Measurements from ENCODE around the gene FBP1.

FBP1 gene

DNA sequence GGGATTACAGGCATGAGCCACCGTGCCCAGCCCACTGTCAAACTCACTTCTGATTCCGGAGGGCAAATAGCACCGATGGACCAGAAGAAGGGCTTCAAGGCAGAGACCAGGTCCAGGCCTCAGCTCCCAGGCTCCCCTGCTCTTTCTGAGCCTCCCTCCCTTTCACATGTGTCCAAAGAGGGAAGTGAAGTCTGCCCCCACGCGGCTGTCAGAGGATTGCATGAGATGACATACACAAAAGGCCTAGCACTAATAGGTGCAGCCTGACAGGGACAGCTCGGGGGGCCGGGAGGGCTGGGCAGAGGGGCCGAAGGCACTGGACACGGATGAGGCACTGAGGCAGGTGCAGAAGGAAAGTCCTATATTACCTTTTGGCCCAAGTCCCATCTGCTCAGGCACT lies 16.1 kb downstream of the FBP1 start:
- no peak overlapping the region for H3K27ac ChIP-seq (ENCODE audit: insufficient read depth, low read depth, low read length, poor library complexity, severe bottlenecking)
- no peak overlapping the region for H3K4me3 ChIP-seq (ENCODE audit: insufficient read depth, low read depth, low read length)
- no peaks in the 10 kb centered on the region for H3K36me3 ChIP-seq (ENCODE audit: control insufficient read depth, insufficient read depth, low read length)
- no peaks in the 10 kb centered on the region for H3K27me3 ChIP-seq (ENCODE audit: control insufficient read depth, insufficient read depth, low read length, poor library complexity, severe bottlenecking)
- H3K9me3 ChIP-seq (ENCODE audit: control insufficient read depth, low read length): no peaks in the 10 kb centered on the region
- 68 to 69% methylated on average over 9 of the region's 9 CpGs for WGBS, 2 experiments
- no peaks in the 10 kb centered on the region for H3K4me1 ChIP-seq (ENCODE audit: control insufficient read depth, insufficient read depth, low read length)

DNA sequence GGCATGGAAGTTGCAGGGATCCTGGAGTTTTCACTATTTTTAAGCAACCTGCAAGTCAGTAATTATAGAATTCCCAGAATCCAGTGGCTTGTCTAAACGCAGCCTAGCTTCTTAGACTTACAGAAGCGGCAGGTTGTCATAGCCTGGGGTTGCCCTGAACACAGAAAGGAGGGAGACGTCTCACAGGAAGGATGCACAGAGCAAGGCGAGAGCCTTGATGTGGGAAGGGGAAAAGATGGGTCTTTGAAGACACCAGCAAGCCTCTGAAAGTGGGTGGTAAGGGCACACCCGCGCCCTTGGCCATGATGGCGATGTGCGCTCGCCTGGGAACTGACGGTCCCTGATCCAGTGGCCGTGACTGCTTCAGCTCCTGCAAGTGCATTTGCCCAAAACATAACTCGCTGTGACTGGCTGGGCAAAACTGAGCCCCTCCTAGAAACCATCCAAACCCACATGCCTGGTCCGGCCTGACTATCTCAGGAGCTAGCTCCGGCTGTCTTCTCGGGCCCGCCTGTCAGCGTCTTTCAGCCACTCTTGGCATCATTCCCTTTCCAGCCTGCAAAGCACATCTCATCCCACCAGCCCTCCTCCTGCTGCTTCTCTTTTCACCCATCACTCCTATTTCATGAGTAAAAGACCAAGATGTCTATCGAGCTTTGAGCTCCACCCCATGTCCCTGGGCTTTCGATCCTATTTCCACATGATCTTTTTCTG lies 17.1 kb downstream of the FBP1 start:
- Histone ChIP-seq H3K4me3 (ENCODE audit: insufficient read depth, low read depth, low read length) (no peak overlapping the region), H3K27me3 (ENCODE audit: control insufficient read depth, insufficient read depth, low read length, poor library complexity, severe bottlenecking) (no peaks in the 10 kb centered on the region), H3K27ac (ENCODE audit: insufficient read depth, low read depth, low read length, poor library complexity, severe bottlenecking) (no peak overlapping the region), H3K9me3 (ENCODE audit: control insufficient read depth, low read length) (no peaks in the 10 kb centered on the region), H3K4me1 (ENCODE audit: control insufficient read depth, insufficient read depth, low read length) (no peaks in the 10 kb centered on the region), H3K36me3 (ENCODE audit: control insufficient read depth, insufficient read depth, low read length) (no peaks in the 10 kb centered on the region)
- 94% methylated on average over 19 of the region's 19 CpGs for WGBS, 2 experiments

DNA sequence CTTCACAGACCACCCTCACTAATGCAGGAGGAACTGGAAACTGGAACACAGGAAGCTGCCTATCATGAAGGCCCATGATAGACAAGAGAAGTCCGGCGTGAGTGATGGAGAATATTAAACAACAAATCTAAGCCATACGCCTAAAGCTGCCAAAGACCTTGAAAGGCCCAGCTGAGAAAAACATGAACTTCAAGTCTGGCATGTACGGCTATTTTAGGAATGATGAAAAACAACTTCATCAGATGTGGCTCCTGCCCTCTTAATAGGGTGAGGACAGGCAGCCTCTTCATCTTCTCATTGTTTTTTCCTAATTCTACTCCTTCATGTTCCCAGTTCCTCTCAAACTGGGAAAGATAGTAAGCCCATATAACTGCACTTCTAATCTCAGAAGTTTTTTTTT lies 20.3 kb downstream of the FBP1 start:
- Histone ChIP-seq H3K27ac (ENCODE audit: insufficient read depth, low read depth, low read length, poor library complexity, severe bottlenecking) (no peak overlapping the region), H3K36me3 (ENCODE audit: control insufficient read depth, insufficient read depth, low read length) (no peaks in the 10 kb centered on the region), H3K9me3 (ENCODE audit: control insufficient read depth, low read length) (no peaks in the 10 kb centered on the region), H3K4me1 (ENCODE audit: control insufficient read depth, insufficient read depth, low read length) (no peaks in the 10 kb centered on the region), H3K27me3 (ENCODE audit: control insufficient read depth, insufficient read depth, low read length, poor library complexity, severe bottlenecking) (no peaks in the 10 kb centered on the region), H3K4me3 (ENCODE audit: insufficient read depth, low read depth, low read length) (no peak overlapping the region)
- WGBS, 2 experiments: 91 to 99% methylated on average over 4 of the region's 4 CpGs

DNA sequence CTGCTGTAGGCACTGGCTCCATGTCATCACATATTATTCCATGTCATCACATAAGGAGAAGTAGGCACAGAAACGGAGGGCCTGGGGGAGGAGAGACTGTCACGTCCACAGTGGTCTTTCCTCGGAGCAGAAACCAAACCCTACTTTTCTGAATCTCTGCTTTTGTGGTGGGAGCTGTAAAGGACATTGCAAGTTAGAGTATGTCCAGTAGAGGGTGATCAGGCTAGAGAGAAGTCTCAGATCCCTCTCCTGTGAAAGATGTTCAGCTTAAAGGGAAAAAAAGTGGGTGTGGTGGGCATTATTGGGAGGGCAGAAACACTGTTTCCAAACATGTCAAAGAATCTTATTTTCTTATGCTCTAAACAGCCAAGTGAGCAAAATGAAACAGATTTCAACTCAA lies 26.3 kb downstream of the FBP1 start:
- Histone ChIP-seq H3K4me1 (ENCODE audit: control insufficient read depth, insufficient read depth, low read length) (peaks cover 7% of the 10 kb centered on the region), H3K9me3 (ENCODE audit: control insufficient read depth, low read length) (no peaks in the 10 kb centered on the region), H3K4me3 (ENCODE audit: insufficient read depth, low read depth, low read length) (no peak overlapping the region), H3K27ac (ENCODE audit: insufficient read depth, low read depth, low read length, poor library complexity, severe bottlenecking) (no peak overlapping the region), H3K27me3 (ENCODE audit: control insufficient read depth, insufficient read depth, low read length, poor library complexity, severe bottlenecking) (no peaks in the 10 kb centered on the region), H3K36me3 (ENCODE audit: control insufficient read depth, insufficient read depth, low read length) (no peaks in the 10 kb centered on the region)
- 95 to 100% methylated on average over 2 to 3 of the region's 3 CpGs for whole genome bisulfite sequencing, 2 experiments

DNA sequence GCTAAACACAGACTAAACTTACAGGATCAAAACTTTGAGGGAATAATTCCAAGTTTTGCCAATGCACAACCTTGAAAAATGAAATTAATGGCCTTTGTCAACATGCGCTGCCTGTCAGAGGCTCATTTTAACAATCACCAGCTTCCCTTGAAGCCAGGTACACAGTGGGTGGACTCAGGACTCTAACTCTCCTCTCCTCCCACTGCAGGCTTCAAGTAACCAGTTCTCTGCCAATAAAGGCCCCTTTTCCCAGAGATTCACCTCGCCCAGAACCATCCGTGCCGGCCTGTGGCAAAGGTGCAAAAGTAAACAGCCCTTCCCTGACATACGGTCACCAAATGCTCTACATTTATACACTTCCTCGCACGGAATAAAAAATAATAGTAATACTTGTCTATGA lies 27.2 kb downstream of the FBP1 start:
- peaks cover 8% of the 10 kb centered on the region for H3K4me1 ChIP-seq (ENCODE audit: control insufficient read depth, insufficient read depth, low read length)
- H3K36me3 ChIP-seq (ENCODE audit: control insufficient read depth, insufficient read depth, low read length): no peaks in the 10 kb centered on the region
- H3K27ac ChIP-seq (ENCODE audit: insufficient read depth, low read depth, low read length, poor library complexity, severe bottlenecking): no peak overlapping the region
- no peaks in the 10 kb centered on the region for H3K9me3 ChIP-seq (ENCODE audit: control insufficient read depth, low read length)
- H3K27me3 ChIP-seq (ENCODE audit: control insufficient read depth, insufficient read depth, low read length, poor library complexity, severe bottlenecking): no peaks in the 10 kb centered on the region
- 93 to 94% methylated on average over 7 of the region's 7 CpGs for WGBS, 2 experiments
- H3K4me3 ChIP-seq (ENCODE audit: insufficient read depth, low read depth, low read length): no peak overlapping the region

DNA sequence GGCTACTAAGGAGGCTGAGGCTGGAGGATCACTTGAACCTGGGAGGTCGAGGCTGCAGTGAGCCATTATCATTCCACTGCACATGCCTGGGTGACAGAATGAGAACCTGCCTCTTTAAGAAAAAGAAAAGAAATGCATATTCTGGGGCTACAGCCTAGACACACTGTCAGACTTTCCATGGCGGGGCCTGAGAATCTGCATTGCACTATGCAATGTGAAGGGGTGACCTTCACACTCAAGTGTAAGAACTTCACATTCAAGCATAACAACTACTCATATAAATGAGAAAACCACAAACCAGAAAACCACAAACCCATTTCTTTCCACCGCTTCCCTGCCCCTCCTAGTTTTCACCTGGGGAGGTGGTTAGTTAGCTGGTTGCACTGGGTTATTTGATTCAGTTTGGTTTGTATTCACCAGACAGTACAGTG lies 27.7 kb downstream of the FBP1 start:
- WGBS, 2 experiments: 87 to 98% methylated on average over 2 to 3 of the region's 3 CpGs

DNA sequence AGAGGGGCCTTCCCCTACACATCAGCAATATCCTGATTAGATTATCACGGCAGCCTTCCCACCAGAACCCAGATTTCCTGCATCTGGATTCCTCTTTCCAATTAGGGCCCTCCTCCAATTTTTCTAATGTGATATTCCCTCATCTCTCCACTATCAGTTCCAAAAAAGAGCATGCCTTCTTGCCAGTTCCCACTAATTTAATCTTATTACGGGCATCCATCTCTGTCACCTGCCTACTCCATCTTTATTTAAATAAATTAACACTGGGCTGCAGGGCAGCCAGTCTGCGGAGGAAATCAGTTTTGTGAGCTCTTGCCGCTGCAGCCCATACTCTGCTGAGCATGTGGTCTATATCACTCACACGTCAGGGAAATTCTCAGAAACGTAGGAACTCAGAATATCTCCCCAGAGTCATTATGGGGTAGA lies 29.1 kb downstream of the FBP1 start:
- H3K9me3 ChIP-seq (ENCODE audit: control insufficient read depth, low read length): no peaks in the 10 kb centered on the region
- no peak overlapping the region for H3K4me3 ChIP-seq (ENCODE audit: insufficient read depth, low read depth, low read length)
- H3K27ac ChIP-seq (ENCODE audit: insufficient read depth, low read depth, low read length, poor library complexity, severe bottlenecking): no peak overlapping the region
- WGBS, 2 experiments: 93 to 94% methylated on average over 6 of the region's 6 CpGs
- no peaks in the 10 kb centered on the region for H3K27me3 ChIP-seq (ENCODE audit: control insufficient read depth, insufficient read depth, low read length, poor library complexity, severe bottlenecking)
- H3K36me3 ChIP-seq (ENCODE audit: control insufficient read depth, insufficient read depth, low read length): no peaks in the 10 kb centered on the region
- peaks cover 8% of the 10 kb centered on the region for H3K4me1 ChIP-seq (ENCODE audit: control insufficient read depth, insufficient read depth, low read length)

More for the DNA sequence above, 27.7 kb downstream of the FBP1 start:
- peaks cover 8% of the 10 kb centered on the region for H3K4me1 ChIP-seq (ENCODE audit: control insufficient read depth, insufficient read depth, low read length)
- H3K9me3 ChIP-seq (ENCODE audit: control insufficient read depth, low read length): no peaks in the 10 kb centered on the region
- H3K36me3 ChIP-seq (ENCODE audit: control insufficient read depth, insufficient read depth, low read length): no peaks in the 10 kb centered on the region
- no peak overlapping the region for H3K27ac ChIP-seq (ENCODE audit: insufficient read depth, low read depth, low read length, poor library complexity, severe bottlenecking)
- H3K4me3 ChIP-seq (ENCODE audit: insufficient read depth, low read depth, low read length): no peak overlapping the region
- no peaks in the 10 kb centered on the region for H3K27me3 ChIP-seq (ENCODE audit: control insufficient read depth, insufficient read depth, low read length, poor library complexity, severe bottlenecking)

DNA sequence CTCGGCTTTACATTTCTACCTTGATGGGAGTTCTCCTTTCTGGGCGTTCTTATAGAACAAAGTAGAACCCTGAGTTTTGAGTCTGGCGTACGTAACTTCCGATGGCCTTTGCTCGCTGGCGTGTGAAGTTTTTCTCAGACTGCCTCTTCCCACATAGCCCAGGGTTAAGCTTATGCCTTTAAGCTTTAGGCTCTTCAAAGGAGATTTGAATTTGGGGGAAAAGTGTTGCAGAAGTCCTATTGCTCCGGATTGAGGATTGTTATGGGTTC lies 32.0 kb downstream of the FBP1 start:
- Histone ChIP-seq H3K27ac (ENCODE audit: insufficient read depth, low read depth, low read length, poor library complexity, severe bottlenecking) (no peak overlapping the region), H3K4me1 (ENCODE audit: control insufficient read depth, insufficient read depth, low read length) (peaks cover 8% of the 10 kb centered on the region), H3K27me3 (ENCODE audit: control insufficient read depth, insufficient read depth, low read length, poor library complexity, severe bottlenecking) (no peaks in the 10 kb centered on the region), H3K9me3 (ENCODE audit: control insufficient read depth, low read length) (no peaks in the 10 kb centered on the region), H3K4me3 (ENCODE audit: insufficient read depth, low read depth, low read length) (no peak overlapping the region), H3K36me3 (ENCODE audit: control insufficient read depth, insufficient read depth, low read length) (no peaks in the 10 kb centered on the region)
- WGBS, 2 experiments: 96 to 97% methylated on average over 8 of the region's 8 CpGs

DNA sequence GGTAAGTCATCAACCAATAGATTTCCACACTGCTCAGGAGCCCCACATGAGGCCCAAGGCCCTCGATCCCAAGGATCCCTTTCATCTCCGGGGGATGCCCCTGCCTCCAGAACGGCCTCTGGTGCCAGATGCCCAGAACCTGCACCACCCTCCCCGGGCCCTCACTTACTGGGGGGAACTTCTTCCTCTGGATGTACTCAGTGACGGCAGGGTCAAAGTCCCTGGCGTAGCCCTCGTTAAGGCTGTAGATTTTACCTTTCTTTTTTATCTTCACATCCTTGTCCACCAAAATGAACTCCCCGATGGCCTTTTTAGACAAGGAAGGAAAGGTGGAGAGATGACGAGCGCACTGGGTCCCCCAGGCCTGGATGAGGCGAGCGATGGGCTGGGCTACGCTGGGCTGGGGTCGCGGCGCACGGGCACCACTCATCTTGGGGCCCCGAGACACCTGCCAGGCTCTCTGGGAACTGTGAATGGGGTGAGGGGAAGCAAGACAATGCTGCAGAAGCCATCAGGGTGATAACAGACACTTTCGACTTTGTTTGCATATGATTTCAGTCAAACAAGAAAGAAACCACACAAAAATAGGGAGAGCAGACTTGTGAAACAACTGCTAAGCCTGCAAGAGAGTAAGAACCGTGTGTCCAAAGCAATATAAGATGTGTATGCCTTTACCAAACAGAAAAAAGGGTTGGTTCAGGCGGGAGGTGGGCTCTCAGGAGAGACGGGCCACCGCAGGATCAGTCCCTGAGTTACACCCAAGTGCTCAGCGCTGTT lies 32.5 kb downstream of the FBP1 start:
- Histone ChIP-seq H3K27me3 (ENCODE audit: control insufficient read depth, insufficient read depth, low read length, poor library complexity, severe bottlenecking) (no peaks in the 10 kb centered on the region), H3K4me1 (ENCODE audit: control insufficient read depth, insufficient read depth, low read length) (peaks cover 8% of the 10 kb centered on the region), H3K36me3 (ENCODE audit: control insufficient read depth, insufficient read depth, low read length) (no peaks in the 10 kb centered on the region), H3K27ac (ENCODE audit: insufficient read depth, low read depth, low read length, poor library complexity, severe bottlenecking) (no peak overlapping the region), H3K4me3 (ENCODE audit: insufficient read depth, low read depth, low read length) (no peak overlapping the region), H3K9me3 (ENCODE audit: control insufficient read depth, low read length) (no peaks in the 10 kb centered on the region)
- 88 to 90% methylated on average over 24 of the region's 24 CpGs for WGBS, 2 experiments

DNA sequence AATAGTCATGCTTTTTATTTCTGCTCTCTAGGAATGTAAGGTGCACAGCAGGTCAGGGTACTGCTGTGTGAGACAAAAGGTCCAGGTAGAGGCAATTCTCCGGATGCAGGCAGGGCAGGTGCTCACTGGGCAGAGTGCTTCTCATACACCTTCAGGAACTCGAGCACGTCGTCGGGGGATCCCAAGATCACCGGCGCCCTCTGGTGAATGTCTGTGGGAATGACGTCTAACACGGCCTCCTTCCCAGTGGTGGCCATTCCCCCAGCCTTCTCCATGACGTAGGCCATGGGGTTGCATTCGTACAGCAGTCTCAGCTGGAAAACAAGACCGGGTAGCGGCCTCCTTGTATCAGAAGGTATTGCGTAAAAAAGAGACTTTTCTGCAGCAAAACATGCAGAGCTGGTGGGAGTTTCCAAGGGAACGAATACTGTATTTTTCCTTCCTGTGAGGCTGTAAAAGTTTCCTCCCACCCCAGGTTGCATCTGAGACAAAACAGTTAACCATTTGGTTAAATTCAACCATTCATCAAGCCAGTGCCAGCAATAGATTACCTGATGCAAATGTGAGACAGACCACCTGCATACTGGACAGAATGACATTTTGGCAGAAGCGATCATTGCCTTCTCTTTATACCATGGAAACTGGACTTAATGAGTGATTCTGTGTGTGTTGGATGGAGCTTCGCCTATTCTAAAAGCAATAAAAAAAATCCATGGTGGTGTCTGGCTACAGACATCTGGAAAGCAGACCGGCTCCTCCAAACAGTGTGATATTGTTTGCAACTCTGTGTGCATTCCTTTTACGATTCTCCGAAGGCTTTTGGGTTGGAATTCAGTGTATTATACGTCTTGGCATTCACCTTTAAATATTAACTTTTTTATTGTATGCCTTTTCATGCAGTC lies 35.8 kb downstream of the FBP1 start:
- H3K9me3 ChIP-seq (ENCODE audit: control insufficient read depth, low read length): no peaks in the 10 kb centered on the region

More for the DNA sequence above, 35.8 kb downstream of the FBP1 start:
- H3K36me3 ChIP-seq (ENCODE audit: control insufficient read depth, insufficient read depth, low read length): no peaks in the 10 kb centered on the region
- WGBS, 2 experiments: 37 to 43% methylated on average over 19 to 21 of the region's 21 CpGs
- peaks cover 5% of the 10 kb centered on the region for H3K4me1 ChIP-seq (ENCODE audit: control insufficient read depth, insufficient read depth, low read length)
- no peak overlapping the region for H3K4me3 ChIP-seq (ENCODE audit: insufficient read depth, low read depth, low read length)
- H3K27ac ChIP-seq (ENCODE audit: insufficient read depth, low read depth, low read length, poor library complexity, severe bottlenecking): no peak overlapping the region
- H3K27me3 ChIP-seq (ENCODE audit: control insufficient read depth, insufficient read depth, low read length, poor library complexity, severe bottlenecking): no peaks in the 10 kb centered on the region

Data from ectodermal cell (in vitro differentiated cells).